Right lobe of liver (tissue), 6 donors: ENCODE results near the gene TIGD4. TPM values are rescaled to one million over a fixed set of nuclear protein-coding genes. Genes with fewer than 3 reads are reported as not detected.

Experiments used
- ATAC-seq, 4 donors: fragments of 200-7000 bp; cut with Tn5 transposase; one replicate each; pipeline ENCODE4 v1.9.1; 2020; ENCODE audit warnings: mild to moderate bottlenecking in 4 of 4, moderate library complexity in 4 of 4
- DNase-seq, 3 donors: peaks; one replicate each; pipeline ENCODE4 v3.0.0-alpha.2; 2020
- H3K27ac ChIP-seq, 3 donors: fragments of 200-600 bp; one replicate each; pipeline ENCODE4 v1.8.0; 2022
- H3K27me3 ChIP-seq, 2 donors: fragments of 200-600 bp; one replicate each; pipeline ENCODE4 v1.8.0; 2022
- H3K36me3 ChIP-seq, 4 donors: fragments of 200-600 bp; sonication (generic) in 1 of 4; one replicate each; pipeline versions ENCODE4 v1.5.1 to v1.8.0; 2017 to 2022; ENCODE audit warnings: control low read depth in 1 of 4
- H3K4me1 ChIP-seq, 4 donors: fragments of 200-600 bp; sonication (generic) in 1 of 4; one replicate each; pipeline versions ENCODE4 v1.5.1 to v1.8.0; 2017 to 2022; ENCODE audit warnings: control low read depth in 1 of 4
- H3K4me3 ChIP-seq, 3 donors: fragments of 200-600 bp; one replicate each; pipeline ENCODE4 v1.8.0; 2022
- H3K9me3 ChIP-seq, 4 donors: fragments of 200-600 bp; sonication (generic) in 1 of 4; one replicate each; pipeline versions ENCODE4 v1.5.1 to v1.8.0; 2017 to 2022; ENCODE audit warnings: control low read depth in 1 of 4
- CTCF ChIP-seq, 4 donors: fragments of 200-600 bp in 3 of 4; fragments of 450-650 bp in 1 of 4; IDR thresholded peaks; one replicate each; pipeline versions ENCODE4 v1.5.1 to v1.8.0; 2016 to 2022; ENCODE audit warnings: antibody characterized with exemption in 4 of 4, mild to moderate bottlenecking in 2 of 4
- POLR2A ChIP-seq: fragments of 450-650 bp; IDR thresholded peaks from one replicate; pipeline ENCODE4 v1.6.1; 2017; ENCODE audit warnings: antibody characterized with exemption, mild to moderate bottlenecking
- WGBS: methylation state at CpG from one replicate; pipeline ENCODE4 v1.1.6; 2018; ENCODE audit warnings: low coverage, low lambda C conversion rate; ENCODE audit not compliant: insufficient coverage; ENCODE audit errors: missing lambda C conversion rate; 5-methylcytosine and 5-hydroxymethylcytosine counted together
- intact Hi-C, 2 donors: fragments of 100-400 bp; cut with DNase I; formaldehyde crosslinking; loops; one replicate each; pipeline versions ENCODE4 v1.11.2 to v1.14.1; 2022
- total RNA-seq, 6 experiments: library from RNA; depleted of rRNA in 2 of 6; stranded (reverse); fragments of >200 nt in 2 of 6; fragmentation: NEBNext Ultra II Directional in 3 of 6; extraction: Animal tissue kit (Norgen Biotek cat#: 25700) in 3 of 6; gene quantifications; one replicate each; pipeline versions ENCODE4 v1.1.0 to v1.2.4, GENCODE V29; 2016 to 2023
- donor health status: DM: no; HTN: yes; CAD: no.
- donor health status: DM: no; HTN: no; CAD: no.
- donor health status: DM: no; HTN: no; CAD: no.
- donor health status: DM: no; HTN: yes; CAD: no.
- donor health status: DM: no; HTN: yes; CAD: no.

The TIGD4 gene
- total RNA-seq, 6 experiments from 2014 or later, result 0.11 to 0.37 (median 0.18) TPM; not detected in 2

- no peak overlapping the region for H3K27ac ChIP-seq
- peaks cover 0 to 12% (median 5%) of the 10 kb centered on the region in 4 donors for H3K4me1 ChIP-seq
- intact Hi-C loops, result no loop called here
- no peaks in the 10 kb centered on the region for H3K27me3 ChIP-seq
- ATAC-seq (peak in 2 of 4 donors; percentile 18 to 34), DNase-seq (no peak)
- no peaks in the 10 kb centered on the region for H3K9me3 ChIP-seq
- TF ChIP-seq POLR2A (no peak), CTCF (IDR thresholded peaks at IDR 0.05) (no peak)
- WGBS, result 15% methylated on average over 2 of the region's 3 CpGs
- H3K36me3 ChIP-seq, result no peaks in the 10 kb centered on the region
- no peak overlapping the region for H3K4me3 ChIP-seq
Observed at GRCh38 chr4:152785639-152786615, 6.4 kb upstream of the TIGD4 start.

- 94% methylated on average over 3 of the region's 4 CpGs for WGBS
- Histone ChIP-seq H3K36me3 (no peaks in the 10 kb centered on the region), H3K9me3 (no peaks in the 10 kb centered on the region), H3K27me3 (no peaks in the 10 kb centered on the region), H3K4me1 (peaks cover 0 to 16% (median 5%) of the 10 kb centered on the region in 4 donors), H3K4me3 (no peak overlapping the region), H3K27ac (no peak overlapping the region)
- ATAC-seq (peak in 1 of 4 donors; percentile 29), DNase-seq (no peak)
- TF ChIP-seq POLR2A, result no peak
- TF ChIP-seq CTCF (IDR thresholded peaks at IDR 0.05), result no peak
- intact Hi-C loops, result no loop called here
Observed at GRCh38 chr4:152784490-152785350, 5.2 kb upstream of the TIGD4 start.

GRCh38 chr4:152780267-152780778, 793 bp upstream of the TIGD4 start:
- no peak for TF ChIP-seq POLR2A
- no peak for TF ChIP-seq CTCF (IDR thresholded peaks at IDR 0.05)
- WGBS, result 3% methylated on average over 7 of the region's 14 CpGs
- peak in 3 of 4 donors; percentile 1 to 8 (median 5) for ATAC-seq

More at GRCh38 chr4:152780267-152780778, 793 bp upstream of the TIGD4 start:
- no peaks in the 10 kb centered on the region for H3K9me3 ChIP-seq
- DNase-seq, result no peak
- H3K27me3 ChIP-seq, result no peaks in the 10 kb centered on the region
- intact Hi-C loops, result no loop called here
- peaks cover 0 to 13% (median 2%) of the 10 kb centered on the region in 4 donors for H3K4me1 ChIP-seq
- H3K27ac ChIP-seq, result peak overlapping the region; percentile 60 to 80 (median 80)
- H3K4me3 ChIP-seq, result peak overlapping the region; percentile 60 to 83 (median 81)
- no peaks in the 10 kb centered on the region for H3K36me3 ChIP-seq
